HG03175 (cell line): Measurements from ENCODE around the gene SLC30A1.
"Not testable (repeated sequence)": the region's sequence is repeated elsewhere in the genome, so short reads cannot be mapped to it uniquely, and the experiment has no call there.

Experiments
- ATAC-seq: cut with Tn5 transposase; IDR thresholded peaks from one replicate; pipeline ENCODE4 v1.9.1; 2021; ENCODE audit warnings: mild to moderate bottlenecking, moderate library complexity; ENCODE audit not compliant: unreplicated experiment

The SLC30A1 gene

GRCh38 chr1:211551638-211552460, 27.1 kb downstream of the SLC30A1 start:
- ATAC-seq = no peak

GRCh38 chr1:211549092-211549711, 29.8 kb downstream of the SLC30A1 start:
- ATAC-seq = no peak

- no peak for ATAC-seq
Observed at GRCh38 chr1:211548321-211549091, 30.5 kb downstream of the SLC30A1 start.

GRCh38 chr1:211547710-211548109, 31.3 kb downstream of the SLC30A1 start:
- no peak for ATAC-seq

- ATAC-seq = no peak
Observed at GRCh38 chr1:211546543-211546942, 32.4 kb downstream of the SLC30A1 start.

GRCh38 chr1:211543025-211543424, 35.9 kb downstream of the SLC30A1 start:
- ATAC-seq = no peak

- no peak for ATAC-seq
Observed at GRCh38 chr1:211541720-211542477, 37.1 kb downstream of the SLC30A1 start.

GRCh38 chr1:211541278-211541677, 37.7 kb downstream of the SLC30A1 start:
- ATAC-seq = no peak

GRCh38 chr1:211540824-211541223, 38.1 kb downstream of the SLC30A1 start:
- ATAC-seq = not testable (repeated sequence)

GRCh38 chr1:211538287-211538686, 40.7 kb downstream of the SLC30A1 start:
- ATAC-seq = no peak

GRCh38 chr1:211537253-211537652, 41.7 kb downstream of the SLC30A1 start:
- no peak for ATAC-seq

GRCh38 chr1:211536606-211537005, 42.4 kb downstream of the SLC30A1 start:
- ATAC-seq = no peak

GRCh38 chr1:211535346-211535745, 43.6 kb downstream of the SLC30A1 start:
- no peak for ATAC-seq

GRCh38 chr1:211534545-211535291, 44.2 kb downstream of the SLC30A1 start:
- no peak for ATAC-seq

GRCh38 chr1:211532088-211532444, 46.9 kb downstream of the SLC30A1 start:
- no peak for ATAC-seq

GRCh38 chr1:211531194-211532087, 47.5 kb downstream of the SLC30A1 start:
- ATAC-seq = no peak

GRCh38 chr1:211530102-211530501, 48.9 kb downstream of the SLC30A1 start:
- ATAC-seq = no peak

GRCh38 chr1:211529453-211529852, 49.5 kb downstream of the SLC30A1 start:
- ATAC-seq = no peak

GRCh38 chr1:211529011-211529410, 50.0 kb downstream of the SLC30A1 start:
- ATAC-seq = no peak
